SIG-M5 treated with dmso at 0.1 percent for 504 hours (cell line): Measurements from ENCODE around the gene TBCA.
"Not testable (repeated sequence)": the region's sequence is repeated elsewhere in the genome, so short reads cannot be mapped to it uniquely, and the experiment has no call there.

Experiments
- DNase-seq: peaks from one replicate; lab custom pipeline; 2025; ENCODE audit not compliant: unreplicated experiment; lab: John Stamatoyannopoulos, UW

TBCA gene

GRCh38 chr5:77718934-77719610 lies 57.1 kb downstream of the TBCA start:
- no peak for DNase-seq

GRCh38 chr5:77709993-77710685 lies 66.0 kb downstream of the TBCA start:
- DNase-seq = no peak

DNA sequence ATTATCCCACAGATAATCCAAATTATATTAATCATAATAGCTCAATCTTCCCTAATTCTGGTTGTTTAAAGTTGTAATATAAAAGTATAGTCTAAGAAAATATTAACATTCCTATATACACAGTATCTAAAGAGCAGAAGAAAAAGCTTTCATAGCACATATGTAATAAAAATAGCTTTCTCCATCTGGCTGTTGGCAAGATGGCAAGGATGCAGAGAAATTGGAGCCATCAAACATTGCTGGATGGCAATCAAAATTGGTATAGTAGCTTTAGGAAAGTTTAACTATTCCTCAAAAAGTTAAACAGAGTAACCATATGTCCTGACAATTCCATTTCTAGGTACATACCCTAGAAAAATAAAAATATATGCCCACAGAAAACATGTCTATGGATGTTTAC lies 66.8 kb downstream of the TBCA start:
- no peak for DNase-seq

DNA sequence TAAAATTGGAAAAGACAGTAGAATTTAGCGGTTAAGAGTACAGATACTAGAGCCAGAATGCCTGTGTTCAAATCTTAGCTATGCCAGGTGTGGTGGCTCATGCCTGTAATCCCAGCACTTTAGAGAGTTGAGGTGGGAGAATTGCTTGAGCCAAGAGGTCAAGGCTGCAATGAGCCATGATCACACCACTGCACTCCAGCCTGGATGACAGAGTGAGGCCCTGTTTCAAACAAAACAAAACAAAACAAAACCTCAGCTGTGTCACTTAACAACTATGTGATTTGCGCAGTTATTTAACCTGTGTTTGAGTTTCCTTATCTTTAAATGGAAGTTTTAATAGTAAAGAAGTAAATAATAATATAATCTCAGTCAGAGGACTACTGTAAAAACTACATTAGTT lies 68.3 kb downstream of the TBCA start:
- no peak for DNase-seq

DNA sequence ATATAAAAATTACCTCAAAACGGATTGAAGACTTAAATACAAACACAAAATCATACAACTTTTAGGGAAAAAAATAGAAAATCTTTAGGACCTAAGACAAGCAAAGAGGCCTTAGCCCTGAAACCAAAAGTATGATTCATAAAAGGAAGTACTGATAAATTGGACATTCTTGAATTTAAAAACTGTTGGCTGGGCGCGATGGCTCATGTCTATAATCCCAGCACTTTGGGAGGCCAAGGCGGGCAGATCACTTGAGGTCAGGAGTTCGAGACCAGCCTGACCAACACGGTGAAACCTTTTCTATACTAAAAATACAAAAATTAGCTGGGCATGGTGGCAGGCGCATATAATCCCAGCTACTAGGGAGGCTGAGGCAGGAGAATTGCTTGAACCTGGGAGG lies 76.6 kb downstream of the TBCA start:
- not testable (repeated sequence) for DNase-seq

- DNase-seq = no peak
These were observed 77.2 kb downstream of the TBCA start for GRCh38 chr5:77698920-77699319.

DNA sequence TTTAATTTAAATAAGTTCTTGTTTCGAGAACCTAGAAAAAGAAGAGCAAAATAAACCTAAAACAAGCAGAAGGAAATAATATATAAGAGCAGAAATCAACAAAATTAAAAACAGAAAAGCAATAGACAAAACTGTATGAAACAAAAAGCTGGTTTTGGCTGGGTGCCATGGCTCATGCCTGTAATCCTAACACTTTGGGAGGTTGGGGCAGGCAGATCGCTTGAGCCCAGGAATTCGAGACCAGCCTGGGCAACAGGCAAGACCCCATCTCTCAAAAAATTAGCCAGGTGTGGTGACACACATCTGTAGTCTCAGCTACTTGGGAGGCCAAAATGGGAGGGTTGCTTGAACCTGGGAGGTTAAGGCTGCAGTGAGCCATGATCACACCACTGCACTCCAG lies 78.4 kb downstream of the TBCA start:
- DNase-seq = no peak

DNA sequence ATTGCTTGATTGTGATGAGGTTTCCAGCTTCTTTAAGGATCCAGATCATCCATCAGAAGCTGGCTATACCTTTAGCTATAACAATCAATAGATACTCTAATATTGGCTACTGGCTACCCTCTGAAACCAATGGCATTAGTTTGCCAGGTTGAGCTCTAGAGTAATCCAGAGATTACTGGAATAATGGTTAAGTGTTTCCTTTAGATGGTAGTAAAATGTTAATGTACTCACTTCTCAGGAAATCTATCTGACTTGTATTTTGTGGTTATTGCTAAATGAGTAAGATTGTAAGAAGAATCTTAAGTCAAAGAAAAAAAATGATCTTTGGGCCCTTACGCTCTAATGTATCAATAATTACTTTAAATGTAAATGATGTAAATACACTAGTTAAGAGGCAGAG lies 80.0 kb downstream of the TBCA start:
- DNase-seq = no peak

- DNase-seq = no peak
These were observed 82.2 kb downstream of the TBCA start for GRCh38 chr5:77693913-77694312.

- no peak for DNase-seq
These were observed 92.9 kb downstream of the TBCA start for GRCh38 chr5:77683171-77683732.

- DNase-seq = no peak
These were observed 105.6 kb downstream of the TBCA start for GRCh38 chr5:77670526-77670925.

DNA sequence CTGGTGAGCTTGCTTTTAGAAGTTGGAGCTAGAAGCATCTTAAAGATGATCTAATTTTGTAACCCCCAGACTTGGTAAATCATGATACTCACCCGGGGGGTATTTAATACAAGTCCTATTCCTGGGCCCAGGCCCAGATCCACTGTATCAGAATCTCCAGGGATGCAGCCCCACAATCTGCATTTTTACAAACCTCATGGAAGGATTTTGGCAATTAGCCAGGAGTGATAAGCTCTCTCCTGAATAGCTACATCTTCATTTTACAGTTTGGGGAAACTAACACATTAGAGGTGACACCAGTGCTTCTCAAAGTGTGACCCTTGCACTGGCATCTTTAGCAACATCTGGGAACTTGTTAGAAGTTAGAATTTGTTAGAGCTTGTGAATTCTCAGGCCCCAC lies 106.5 kb downstream of the TBCA start:
- DNase-seq = no peak

- DNase-seq = no peak
These were observed 112.9 kb downstream of the TBCA start for GRCh38 chr5:77663090-77663863.

GRCh38 chr5:77662635-77663034 lies 113.5 kb downstream of the TBCA start:
- DNase-seq = no peak

DNA sequence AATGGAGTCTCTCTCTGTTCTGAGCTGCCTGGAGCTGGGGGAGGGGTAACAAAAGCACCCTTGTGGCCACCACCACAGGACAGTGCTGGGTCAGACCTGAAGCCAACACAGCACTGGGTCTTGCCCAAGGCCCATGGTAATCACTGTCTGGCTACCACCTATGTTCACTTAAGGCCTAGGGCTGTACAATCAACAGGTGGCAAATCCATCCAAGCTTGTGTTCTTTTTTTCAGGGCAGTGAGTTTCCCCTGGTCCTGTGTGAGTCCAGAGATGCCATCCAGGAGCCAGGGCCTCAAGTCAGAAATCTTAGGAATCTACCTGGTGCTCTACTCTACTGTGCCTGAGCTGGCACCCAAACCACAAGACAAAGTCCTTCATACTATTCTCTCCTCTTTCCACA lies 117.5 kb downstream of the TBCA start:
- no peak for DNase-seq

- no peak for DNase-seq
These were observed 124.8 kb downstream of the TBCA start for GRCh38 chr5:77651343-77651742.

GRCh38 chr5:77650686-77651085 lies 125.5 kb downstream of the TBCA start:
- DNase-seq = no peak

DNA sequence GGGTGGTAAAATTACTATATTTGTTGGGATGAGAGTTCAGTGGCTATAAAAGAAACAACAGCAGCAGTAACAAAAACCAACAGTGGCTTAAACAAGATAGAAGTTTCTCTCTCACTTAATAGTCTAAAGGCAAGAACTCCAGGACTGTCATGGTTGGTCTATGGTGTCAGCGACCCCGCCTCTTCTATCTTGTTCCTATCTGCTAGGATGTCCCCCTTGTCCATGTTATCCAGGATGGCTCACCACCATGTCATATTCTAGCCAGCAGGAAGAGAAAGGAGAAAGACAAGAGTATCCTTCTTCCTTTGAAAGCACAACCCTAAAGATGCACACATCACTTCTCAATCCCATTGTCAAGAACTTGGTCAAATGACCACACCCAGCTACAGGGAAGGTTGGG lies 126.4 kb downstream of the TBCA start:
- no peak for DNase-seq

DNA sequence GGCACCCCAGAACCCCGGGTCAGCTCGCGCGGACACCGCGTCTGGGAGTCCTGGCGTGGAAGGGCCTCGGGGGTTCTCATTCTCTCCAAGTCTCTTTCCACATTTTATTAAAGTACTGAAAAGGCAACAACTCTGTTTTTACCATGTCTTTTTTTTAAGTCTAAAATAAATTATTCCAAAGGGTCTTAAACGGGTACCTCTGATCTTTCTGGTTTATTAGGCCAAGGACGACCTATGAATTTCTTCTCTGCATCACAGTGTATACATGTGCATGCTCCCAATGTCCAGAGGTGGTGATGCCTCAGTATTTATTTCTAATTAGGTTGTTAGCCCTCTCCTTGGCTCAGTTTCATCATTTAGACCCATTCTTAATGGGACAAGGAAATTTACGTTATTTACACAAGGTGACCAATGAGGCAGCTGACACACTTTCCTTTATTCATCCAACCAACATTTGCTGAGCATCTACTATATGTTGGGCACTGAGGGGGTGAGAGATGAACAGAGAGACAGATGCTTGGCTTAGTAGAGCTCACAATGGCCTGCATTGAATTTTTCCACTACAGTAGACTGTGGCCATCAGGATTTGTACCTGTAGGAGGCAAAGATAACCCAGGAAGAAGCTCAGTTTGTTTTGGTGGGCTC lies 130.0 kb downstream of the TBCA start:
- DNase-seq = no peak

GRCh38 chr5:77645158-77645994 lies 130.8 kb downstream of the TBCA start:
- no peak for DNase-seq
